ENCODE measurements around the gene USH2A.
"Not testable (repeated sequence)": the region's sequence is repeated elsewhere in the genome, so short reads cannot be mapped to it uniquely, and the experiment has no call there.

Gene USH2A

GRCh38 chr1:216044538-216044937, 378.7 kb downstream of the USH2A start:
- no peak for DNase-seq

- no peak for DNase-seq
Measured at GRCh38 chr1:216034506-216034905, 388.7 kb downstream of the USH2A start.

GRCh38 chr1:216032961-216033614, 390.2 kb downstream of the USH2A start:
- no peak for DNase-seq

GRCh38 chr1:216032284-216032683, 391.0 kb downstream of the USH2A start:
- DNase-seq, result no peak

- DNase-seq, result no peak
Measured at GRCh38 chr1:216028631-216029030, 394.6 kb downstream of the USH2A start.

- DNase-seq, result no peak
Measured at GRCh38 chr1:216024546-216024945, 398.7 kb downstream of the USH2A start.

- DNase-seq, result no peak
Measured at GRCh38 chr1:216020743-216021345, 402.4 kb downstream of the USH2A start.

- no peak for DNase-seq
Measured at GRCh38 chr1:216015116-216015515, 408.1 kb downstream of the USH2A start.

GRCh38 chr1:216014086-216014485, 409.2 kb downstream of the USH2A start:
- DNase-seq, result no peak

DNA sequence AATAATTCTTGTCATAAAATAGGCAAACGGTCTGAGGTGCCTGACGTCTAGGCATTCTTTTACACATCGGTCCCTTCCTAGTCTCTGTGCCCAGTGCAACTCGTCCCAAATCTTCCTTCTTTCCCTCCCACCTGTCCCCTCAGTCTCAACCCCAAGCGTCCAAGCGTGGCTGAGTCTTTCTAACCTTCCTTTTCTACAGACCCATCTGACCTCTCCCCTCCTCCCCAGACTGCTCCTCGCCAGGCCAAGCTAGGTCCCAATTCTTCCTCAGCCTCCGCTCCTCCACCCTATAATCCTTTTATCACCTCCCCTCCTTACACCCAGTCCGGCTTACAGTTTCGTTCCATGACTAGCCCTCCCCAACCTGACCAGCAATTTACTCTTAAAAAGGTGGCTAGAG, 413.8 kb downstream of the USH2A start:
- not testable (repeated sequence) for DNase-seq

DNA sequence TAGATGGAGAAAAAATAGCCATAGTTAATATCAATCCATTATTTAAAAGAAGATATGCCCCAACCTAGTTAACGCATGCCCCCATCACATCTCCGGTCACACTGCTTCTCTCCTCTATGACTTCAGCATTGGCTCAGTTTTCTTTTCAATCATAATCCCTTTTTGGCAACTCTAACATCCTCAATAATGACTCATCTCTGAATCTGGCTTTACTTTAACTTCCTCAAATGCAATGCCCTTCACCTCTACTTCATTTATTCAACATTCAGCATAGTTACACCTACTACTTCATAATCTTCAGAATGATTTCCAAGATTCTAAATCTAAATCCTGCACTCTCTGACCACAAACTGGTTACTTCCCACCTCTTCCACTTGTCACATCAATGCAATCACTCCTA, 417.3 kb downstream of the USH2A start:
- DNase-seq, result no peak

DNA sequence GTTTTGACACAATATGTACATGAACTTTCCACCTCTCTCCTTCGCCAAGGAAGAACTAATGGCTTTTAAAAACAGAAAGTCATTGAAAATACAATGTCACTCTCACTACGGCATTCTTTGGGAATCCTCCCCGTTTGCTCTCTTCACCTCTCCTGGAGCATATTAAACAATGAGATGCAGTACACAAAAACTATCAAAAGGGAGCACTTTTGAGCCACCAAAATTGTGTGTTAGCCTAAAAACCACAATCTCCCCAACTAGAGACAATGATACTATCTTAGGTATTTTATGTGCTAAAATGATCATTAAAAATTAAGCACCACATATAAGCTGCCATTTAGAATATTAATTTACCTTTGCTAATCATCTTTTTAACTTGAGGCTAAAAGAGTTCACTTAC, 430.6 kb downstream of the USH2A start:
- DNase-seq, result no peak

- no peak for DNase-seq
Measured at GRCh38 chr1:215987092-215987875, 436.0 kb downstream of the USH2A start.

DNA sequence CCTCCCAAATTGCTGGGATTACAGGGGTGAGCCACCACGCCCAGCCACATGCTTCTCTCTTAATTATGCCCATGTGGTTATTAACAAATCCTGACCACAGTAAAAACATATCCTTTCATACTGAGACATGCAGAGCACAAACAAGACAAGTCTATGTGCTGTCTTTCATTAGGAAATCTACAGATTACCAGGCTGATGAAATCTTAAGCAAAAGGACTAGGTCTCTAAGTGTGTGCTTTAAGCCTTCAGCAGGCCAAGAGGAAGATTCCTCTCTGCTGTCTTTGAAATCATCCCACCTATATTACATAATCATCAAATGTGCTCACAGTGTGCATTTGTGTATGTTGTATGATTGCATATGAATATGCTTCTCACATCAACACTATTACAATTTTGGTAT, 436.8 kb downstream of the USH2A start:
- DNase-seq, result no peak

DNA sequence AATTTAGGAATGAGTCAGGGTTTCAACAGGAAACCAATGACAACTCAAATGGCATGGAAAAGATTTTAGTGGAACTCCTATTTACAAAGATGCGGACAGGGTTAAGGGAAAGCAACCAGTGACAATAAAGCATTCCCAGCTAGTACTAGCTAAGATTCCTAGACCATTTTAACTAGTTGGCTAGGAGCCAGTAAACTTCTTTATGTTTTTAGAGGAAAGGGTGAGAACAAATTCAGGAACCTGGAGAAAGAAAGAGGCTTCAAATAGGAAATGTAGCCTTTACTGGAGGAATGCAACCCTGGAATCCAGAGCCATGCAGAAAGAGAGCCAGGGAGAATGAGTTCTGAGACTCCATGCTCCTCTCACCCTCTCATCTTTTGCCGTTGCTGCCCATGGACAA, 439.6 kb downstream of the USH2A start:
- DNase-seq, result no peak

GRCh38 chr1:215971793-215972441, 451.3 kb downstream of the USH2A start:
- DNase-seq, result no peak

DNA sequence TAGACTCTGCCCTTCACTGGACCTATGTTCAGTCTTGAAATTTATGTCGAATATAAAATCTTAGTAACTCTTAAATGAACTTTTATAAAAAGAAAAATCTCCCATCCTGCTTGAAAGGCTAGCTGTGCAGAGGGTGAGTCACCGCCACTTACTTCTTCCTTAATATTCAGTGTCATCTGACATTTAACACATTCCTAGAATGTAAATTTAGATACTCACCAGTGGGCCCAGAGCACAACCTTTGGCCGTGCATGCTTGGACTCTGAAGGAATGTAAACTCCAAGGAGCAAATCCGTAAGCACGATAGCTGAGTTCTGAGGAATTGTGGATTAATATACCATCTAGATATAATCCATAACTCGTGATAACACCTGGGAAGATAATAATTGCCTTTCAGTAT, 452.8 kb downstream of the USH2A start:
- DNase-seq, result no peak

GRCh38 chr1:215963621-215964020, 459.6 kb downstream of the USH2A start:
- DNase-seq, result no peak

DNA sequence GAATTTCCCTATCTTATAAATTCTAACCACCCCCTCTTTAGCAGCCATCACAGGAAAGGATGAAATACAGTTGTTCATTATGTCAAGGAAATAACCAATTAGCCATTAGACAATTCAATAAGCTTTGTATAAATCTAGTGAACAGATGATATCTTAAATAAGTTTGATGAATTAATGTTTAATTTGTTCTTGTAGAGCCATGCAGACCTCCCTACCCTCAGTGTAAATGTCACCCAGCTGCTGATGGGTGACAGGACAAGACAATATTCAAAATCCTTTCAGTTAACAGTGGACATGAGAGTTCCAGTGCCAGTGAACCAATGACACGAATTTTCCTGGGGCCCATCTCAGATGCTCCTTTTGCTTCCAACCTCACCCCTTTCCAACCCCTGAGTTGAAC, 460.2 kb downstream of the USH2A start:
- no peak for DNase-seq

DNA sequence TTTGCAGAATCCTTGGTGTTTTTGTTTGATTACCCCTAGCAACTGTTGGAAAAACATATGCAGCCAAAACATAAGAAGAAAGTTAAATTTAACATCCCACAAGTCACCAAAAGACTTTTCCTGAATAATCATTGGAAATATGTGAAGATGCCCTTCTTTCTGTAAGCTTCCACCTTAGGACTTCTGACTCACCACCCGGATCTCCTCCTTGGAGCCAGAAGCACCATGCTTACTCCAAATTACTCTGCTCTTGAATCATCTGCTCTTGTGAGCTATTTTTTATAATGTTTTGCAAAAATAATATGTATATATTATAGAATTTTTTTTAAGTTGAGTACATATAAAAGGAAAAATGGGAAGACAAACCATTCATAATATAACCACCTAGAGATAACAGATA, 464.4 kb downstream of the USH2A start:
- DNase-seq, result no peak

GRCh38 chr1:215957663-215958062, 465.6 kb downstream of the USH2A start:
- no peak for DNase-seq

DNA sequence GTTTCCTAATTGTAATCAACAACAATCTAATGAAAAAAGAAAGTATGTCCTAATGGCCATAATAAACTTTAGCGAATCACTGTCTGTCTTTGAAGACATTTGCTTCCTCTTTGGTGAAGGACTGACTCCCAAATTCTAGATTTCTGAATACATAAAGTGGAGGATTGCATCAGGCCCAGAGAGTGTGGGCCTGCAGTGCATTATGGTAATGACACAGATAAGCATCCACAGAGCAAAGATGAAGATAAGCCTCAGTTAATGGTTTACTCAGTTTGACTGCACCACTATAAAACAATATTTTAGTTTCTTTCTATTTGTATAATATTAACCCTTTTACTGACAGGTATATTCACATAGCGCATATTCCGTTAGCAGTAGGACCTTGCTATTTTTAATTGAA, 490.7 kb downstream of the USH2A start:
- no peak for DNase-seq

DNA sequence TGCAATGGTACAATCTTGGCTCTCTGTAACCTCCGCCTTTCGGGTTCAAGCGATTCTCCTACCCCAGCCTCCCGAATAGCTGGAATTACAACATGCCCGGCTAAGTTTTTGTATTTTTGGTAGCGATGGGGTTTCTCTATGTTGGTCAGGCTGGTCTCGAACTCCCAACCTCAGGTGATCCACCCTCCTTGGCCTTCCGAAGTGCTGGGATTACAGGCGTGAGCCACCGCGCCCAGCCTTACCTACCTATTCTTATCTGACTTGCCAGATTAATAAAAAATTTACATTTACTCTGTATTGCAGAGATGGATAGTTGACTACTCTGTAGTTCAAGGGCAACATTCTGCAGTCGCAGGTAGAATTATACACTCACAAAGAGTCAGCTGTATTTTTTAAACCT, 496.6 kb downstream of the USH2A start:
- DNase-seq, result no peak
